Measurements from ENCODE around the gene AUNIP.

DNA sequence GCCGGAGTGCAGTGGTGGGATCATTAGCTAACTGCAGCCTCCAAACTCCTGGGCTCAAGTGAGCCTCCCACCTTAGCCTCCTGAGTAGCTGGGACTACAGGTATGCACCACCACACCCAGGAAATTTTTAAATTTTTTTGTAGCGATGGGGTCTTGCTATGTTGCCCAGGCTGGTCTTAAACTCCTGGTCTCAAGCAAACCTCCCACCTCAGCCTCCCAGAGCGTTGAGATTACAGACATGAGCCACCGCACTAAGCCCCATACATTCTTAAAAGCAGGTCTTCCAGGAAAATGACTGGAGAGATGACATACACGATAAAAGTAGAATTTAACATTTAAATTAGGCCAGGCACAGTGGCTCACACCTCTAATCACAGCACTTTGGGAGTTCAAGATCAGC lies 26.1 kb downstream of the AUNIP start:
- TF ChIP-seq CTCF (IDR thresholded peaks at IDR 0.05; ENCODE audit: low read depth, low read length): no peak
- no peak for TF ChIP-seq POLR2A (IDR thresholded peaks at IDR 0.05; ENCODE audit: extremely low read depth, insufficient read length)
- no peak for TF ChIP-seq MYC (IDR thresholded peaks at IDR 0.05; ENCODE audit: low read depth, low read length)
- no peak for TF ChIP-seq MAX (IDR thresholded peaks at IDR 0.05; ENCODE audit: low read depth, low read length)
